Measurements from ENCODE around the gene KRT80. TPM values are rescaled to one million over a fixed set of nuclear protein-coding genes. Genes with fewer than 3 reads are reported as not detected.

The KRT80 gene
- total RNA-seq, 1 donor from 2014 or later, result 1.5 TPM

GRCh38 chr12:52211716-52212585 lies 20.1 kb upstream of the KRT80 start:
- DNase-seq (ENCODE audit: extremely low read depth, low read depth, low spot score), result no peak

GRCh38 chr12:52210925-52211650 lies 19.3 kb upstream of the KRT80 start:
- no peak for DNase-seq (ENCODE audit: extremely low read depth, low read depth, low spot score)

GRCh38 chr12:52210186-52210924 lies 18.5 kb upstream of the KRT80 start:
- DNase-seq (ENCODE audit: extremely low read depth, low read depth, low spot score), result no peak

GRCh38 chr12:52209321-52209720 lies 17.5 kb upstream of the KRT80 start:
- DNase-seq (ENCODE audit: extremely low read depth, low read depth, low spot score), result no peak

- DNase-seq (ENCODE audit: extremely low read depth, low read depth, low spot score), result no peak
Observed at GRCh38 chr12:52208424-52209165, 16.8 kb upstream of the KRT80 start.

- DNase-seq (ENCODE audit: extremely low read depth, low read depth, low spot score), result no peak
Observed at GRCh38 chr12:52207895-52208294, 16.1 kb upstream of the KRT80 start.

GRCh38 chr12:52207106-52207505 lies 15.3 kb upstream of the KRT80 start:
- DNase-seq (ENCODE audit: extremely low read depth, low read depth, low spot score), result no peak

GRCh38 chr12:52206304-52207040 lies 14.7 kb upstream of the KRT80 start:
- DNase-seq (ENCODE audit: extremely low read depth, low read depth, low spot score), result no peak

- DNase-seq (ENCODE audit: extremely low read depth, low read depth, low spot score), result no peak
Observed at GRCh38 chr12:52205612-52206303, 13.9 kb upstream of the KRT80 start.

GRCh38 chr12:52204931-52205505 lies 13.2 kb upstream of the KRT80 start:
- no peak for DNase-seq (ENCODE audit: extremely low read depth, low read depth, low spot score)

GRCh38 chr12:52204095-52204930 lies 12.5 kb upstream of the KRT80 start:
- DNase-seq (ENCODE audit: extremely low read depth, low read depth, low spot score), result no peak

- no peak for DNase-seq (ENCODE audit: extremely low read depth, low read depth, low spot score)
Observed at GRCh38 chr12:52203079-52203921, 11.5 kb upstream of the KRT80 start.

- DNase-seq (ENCODE audit: extremely low read depth, low read depth, low spot score), result no peak
Observed at GRCh38 chr12:52202361-52203078, 10.7 kb upstream of the KRT80 start.

- no peak for DNase-seq (ENCODE audit: extremely low read depth, low read depth, low spot score)
Observed at GRCh38 chr12:52201451-52201839, 9.6 kb upstream of the KRT80 start.

- no peak for DNase-seq (ENCODE audit: extremely low read depth, low read depth, low spot score)
Observed at GRCh38 chr12:52200781-52201450, 9.1 kb upstream of the KRT80 start.
